Measurements from ENCODE around the gene SUSD1.

DNA sequence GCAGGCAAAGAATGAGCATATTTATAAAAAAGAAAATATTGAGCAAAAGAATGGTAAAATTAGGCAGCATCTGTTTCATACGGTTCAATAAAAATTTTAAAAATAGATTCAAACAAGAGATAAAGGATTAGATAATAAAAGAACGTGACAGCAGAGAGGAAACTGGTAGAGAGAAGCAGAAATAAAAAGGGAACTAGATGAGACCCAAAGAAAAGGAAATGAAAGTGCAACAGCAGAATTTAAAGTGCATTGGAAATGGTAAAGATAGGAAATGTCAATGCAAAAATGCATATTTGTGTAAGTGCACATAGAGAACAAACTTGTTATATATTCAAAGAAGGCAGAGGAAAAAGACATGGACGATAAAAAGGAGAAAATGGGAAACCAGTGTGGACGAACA, 70.2 kb downstream of the SUSD1 start:
- no peak for TF ChIP-seq YY1 (IDR thresholded peaks at IDR 0.05; ENCODE audit: low read depth)
- TF ChIP-seq ZBTB7A (IDR thresholded peaks at IDR 0.05; ENCODE audit: low read depth) = no peak
- TF ChIP-seq FOXM1 (IDR thresholded peaks at IDR 0.05; ENCODE audit: borderline replicate concordance, low read depth) = no peak
- no peak for TF ChIP-seq NFIC (IDR thresholded peaks at IDR 0.05)
- no peak for TF ChIP-seq TAF1 (IDR thresholded peaks at IDR 0.05; ENCODE audit: low read depth)
- TF ChIP-seq, protein P1, sequence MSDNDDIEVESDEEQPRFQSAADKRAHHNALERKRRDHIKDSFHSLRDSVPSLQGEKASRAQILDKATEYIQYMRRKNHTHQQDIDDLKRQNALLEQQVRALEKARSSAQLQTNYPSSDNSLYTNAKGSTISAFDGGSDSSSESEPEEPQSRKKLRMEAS (IDR thresholded peaks at IDR 0.05) = no peak
- no peak for TF ChIP-seq EP300 (IDR thresholded peaks at IDR 0.05; ENCODE audit: borderline replicate concordance)
- TF ChIP-seq TEAD4 (IDR thresholded peaks at IDR 0.05) = no peak
- TF ChIP-seq RAD21 (IDR thresholded peaks at IDR 0.05; ENCODE audit: low read depth) = no peak
- TF ChIP-seq, protein P2, sequence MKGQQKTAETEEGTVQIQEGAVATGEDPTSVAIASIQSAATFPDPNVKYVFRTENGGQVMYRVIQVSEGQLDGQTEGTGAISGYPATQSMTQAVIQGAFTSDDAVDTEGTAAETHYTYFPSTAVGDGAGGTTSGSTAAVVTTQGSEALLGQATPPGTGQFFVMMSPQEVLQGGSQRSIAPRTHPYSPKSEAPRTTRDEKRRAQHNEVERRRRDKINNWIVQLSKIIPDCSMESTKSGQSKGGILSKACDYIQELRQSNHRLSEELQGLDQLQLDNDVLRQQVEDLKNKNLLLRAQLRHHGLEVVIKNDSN (IDR thresholded peaks at IDR 0.05) = no peak
- TF ChIP-seq, protein P3, sequence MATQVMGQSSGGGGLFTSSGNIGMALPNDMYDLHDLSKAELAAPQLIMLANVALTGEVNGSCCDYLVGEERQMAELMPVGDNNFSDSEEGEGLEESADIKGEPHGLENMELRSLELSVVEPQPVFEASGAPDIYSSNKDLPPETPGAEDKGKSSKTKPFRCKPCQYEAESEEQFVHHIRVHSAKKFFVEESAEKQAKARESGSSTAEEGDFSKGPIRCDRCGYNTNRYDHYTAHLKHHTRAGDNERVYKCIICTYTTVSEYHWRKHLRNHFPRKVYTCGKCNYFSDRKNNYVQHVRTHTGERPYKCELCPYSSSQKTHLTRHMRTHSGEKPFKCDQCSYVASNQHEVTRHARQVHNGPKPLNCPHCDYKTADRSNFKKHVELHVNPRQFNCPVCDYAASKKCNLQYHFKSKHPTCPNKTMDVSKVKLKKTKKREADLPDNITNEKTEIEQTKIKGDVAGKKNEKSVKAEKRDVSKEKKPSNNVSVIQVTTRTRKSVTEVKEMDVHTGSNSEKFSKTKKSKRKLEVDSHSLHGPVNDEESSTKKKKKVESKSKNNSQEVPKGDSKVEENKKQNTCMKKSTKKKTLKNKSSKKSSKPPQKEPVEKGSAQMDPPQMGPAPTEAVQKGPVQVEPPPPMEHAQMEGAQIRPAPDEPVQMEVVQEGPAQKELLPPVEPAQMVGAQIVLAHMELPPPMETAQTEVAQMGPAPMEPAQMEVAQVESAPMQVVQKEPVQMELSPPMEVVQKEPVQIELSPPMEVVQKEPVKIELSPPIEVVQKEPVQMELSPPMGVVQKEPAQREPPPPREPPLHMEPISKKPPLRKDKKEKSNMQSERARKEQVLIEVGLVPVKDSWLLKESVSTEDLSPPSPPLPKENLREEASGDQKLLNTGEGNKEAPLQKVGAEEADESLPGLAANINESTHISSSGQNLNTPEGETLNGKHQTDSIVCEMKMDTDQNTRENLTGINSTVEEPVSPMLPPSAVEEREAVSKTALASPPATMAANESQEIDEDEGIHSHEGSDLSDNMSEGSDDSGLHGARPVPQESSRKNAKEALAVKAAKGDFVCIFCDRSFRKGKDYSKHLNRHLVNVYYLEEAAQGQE (IDR thresholded peaks at IDR 0.05; ENCODE audit: low read depth) = no peak
